CMK (cell line): ENCODE data around the gene ZNF660.

Source experiments
- DNase-seq: peaks from one replicate; pipeline ENCODE4 v3.0.0-alpha.2; 2010; ENCODE audit warnings: low read depth

The ZNF660 gene

DNA sequence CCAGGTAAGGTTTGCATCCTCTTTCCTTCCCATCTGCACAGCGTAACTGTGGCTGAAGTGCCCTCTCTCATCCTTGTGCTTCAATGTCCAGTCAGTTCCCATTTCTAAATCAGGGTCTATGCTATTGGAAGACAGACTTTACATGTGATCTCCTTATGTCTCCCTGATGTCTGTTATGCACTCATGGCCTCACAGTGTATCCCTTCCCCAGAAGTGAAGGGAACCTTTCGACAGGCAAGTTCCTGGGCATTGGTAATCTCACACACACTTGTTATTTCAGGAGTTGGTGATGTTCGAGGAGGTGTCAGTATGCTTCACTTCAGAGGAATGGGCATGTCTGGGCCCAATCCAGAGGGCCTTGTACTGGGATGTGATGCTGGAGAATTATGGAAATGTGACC lies 47.4 kb downstream of the ZNF660 start:
- no peak for DNase-seq

DNA sequence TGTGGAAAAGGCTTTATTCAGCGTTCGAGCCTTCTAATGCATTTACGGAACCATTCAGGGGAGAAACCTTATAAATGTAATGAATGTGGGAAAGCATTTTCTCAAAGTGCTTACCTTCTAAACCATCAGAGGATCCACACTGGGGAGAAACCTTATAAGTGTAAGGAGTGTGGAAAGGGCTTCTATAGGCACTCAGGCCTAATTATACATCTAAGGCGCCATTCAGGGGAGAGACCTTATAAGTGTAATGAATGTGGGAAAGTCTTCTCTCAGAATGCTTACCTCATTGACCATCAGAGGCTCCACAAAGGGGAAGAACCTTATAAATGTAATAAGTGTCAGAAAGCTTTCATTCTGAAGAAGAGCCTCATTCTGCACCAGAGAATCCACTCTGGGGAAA lies 57.6 kb downstream of the ZNF660 start:
- DNase-seq, result no peak

DNA sequence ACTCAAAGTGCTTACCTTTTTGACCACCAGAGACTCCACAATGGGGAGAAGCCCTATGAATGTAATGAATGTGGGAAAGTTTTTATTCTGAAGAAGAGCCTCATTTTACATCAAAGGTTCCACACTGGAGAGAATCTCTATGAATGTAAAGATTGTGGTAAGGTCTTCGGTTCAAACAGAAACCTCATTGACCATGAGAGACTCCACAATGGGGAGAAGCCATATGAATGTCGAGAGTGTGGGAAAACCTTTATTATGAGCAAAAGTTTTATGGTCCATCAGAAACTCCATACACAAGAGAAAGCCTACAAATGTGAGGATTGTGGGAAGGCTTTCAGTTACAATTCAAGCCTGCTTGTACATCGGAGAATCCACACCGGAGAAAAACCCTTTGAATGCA lies 58.3 kb downstream of the ZNF660 start:
- no peak for DNase-seq

DNA sequence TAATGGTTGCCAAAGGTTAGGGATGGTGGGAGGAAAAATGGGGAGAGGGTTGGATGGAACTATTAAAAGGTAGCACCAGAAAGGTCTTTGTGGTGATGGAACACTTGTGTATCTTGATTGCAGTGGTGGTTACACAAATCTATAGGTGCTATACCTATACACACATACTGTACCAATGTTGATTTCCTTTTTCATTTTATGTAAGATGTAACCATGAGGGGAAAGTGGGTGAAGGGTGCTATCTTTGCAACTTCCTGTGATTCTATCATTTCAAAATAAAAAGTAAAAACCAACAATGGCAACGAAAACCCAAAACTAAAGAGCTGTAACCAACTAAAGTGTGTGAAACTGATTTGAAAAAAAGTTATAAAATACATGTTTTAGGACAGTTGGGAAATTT lies 63.0 kb downstream of the ZNF660 start:
- no peak for DNase-seq

DNA sequence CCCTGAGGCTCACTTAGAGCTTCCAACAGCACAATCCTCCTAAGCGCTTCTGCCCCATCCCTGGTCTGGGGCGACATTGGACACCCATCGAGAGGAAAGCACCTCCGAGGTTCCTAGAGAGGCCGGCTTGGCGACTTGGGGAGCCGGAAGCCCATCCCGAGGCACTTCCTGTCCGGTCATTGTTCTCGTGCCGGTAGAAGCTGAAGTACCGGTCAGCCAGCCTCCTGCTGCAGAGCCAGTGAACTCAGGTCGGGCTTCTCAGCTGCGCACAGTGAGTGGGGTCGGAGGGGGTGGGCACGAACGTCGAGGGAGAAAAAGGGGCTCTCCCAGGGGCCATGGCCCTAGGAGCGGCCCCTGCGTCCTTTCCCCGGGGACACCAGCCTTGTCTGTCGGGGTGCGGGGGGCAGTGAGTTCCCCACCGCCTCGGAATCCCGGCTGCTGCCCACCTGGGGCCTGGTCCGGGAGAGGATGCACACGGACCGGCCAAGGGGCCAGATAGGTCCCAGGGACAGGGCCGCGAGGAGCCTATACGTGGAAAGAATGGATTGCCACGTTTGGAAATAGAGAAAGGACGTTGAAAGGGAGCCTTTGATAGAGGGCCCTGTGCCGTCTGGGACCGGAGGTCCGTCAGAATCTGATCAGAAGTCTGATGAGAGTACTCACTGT lies 63.9 kb downstream of the ZNF660 start, which contains the start of gene ZNF35:
Gene ZNF35 (plus strand): TSS at position 169 of the 666 bp plus-strand sequence. CDS start 2,336 bp downstream, outside the sequence.
- peak; percentile 76 for DNase-seq
